GM12875 (cell line): Measurements from ENCODE around the gene MUC13.

Experiments
- H3K4me3 ChIP-seq: one replicate; pipeline ENCODE4 v1.5.1; 2011; ENCODE audit warnings: low read depth, low read length, control low read depth
- TF ChIP-seq, protein P1 (sequence below): IDR thresholded peaks from 2 replicates; pipeline ENCODE4 v1.5.1; 2011; ENCODE audit warnings: low read depth, mild to moderate bottlenecking, control low read depth, inconsistent platforms, low read length, moderate library complexity, borderline replicate concordance; ENCODE audit not compliant: insufficient read depth

Gene MUC13, protein sequence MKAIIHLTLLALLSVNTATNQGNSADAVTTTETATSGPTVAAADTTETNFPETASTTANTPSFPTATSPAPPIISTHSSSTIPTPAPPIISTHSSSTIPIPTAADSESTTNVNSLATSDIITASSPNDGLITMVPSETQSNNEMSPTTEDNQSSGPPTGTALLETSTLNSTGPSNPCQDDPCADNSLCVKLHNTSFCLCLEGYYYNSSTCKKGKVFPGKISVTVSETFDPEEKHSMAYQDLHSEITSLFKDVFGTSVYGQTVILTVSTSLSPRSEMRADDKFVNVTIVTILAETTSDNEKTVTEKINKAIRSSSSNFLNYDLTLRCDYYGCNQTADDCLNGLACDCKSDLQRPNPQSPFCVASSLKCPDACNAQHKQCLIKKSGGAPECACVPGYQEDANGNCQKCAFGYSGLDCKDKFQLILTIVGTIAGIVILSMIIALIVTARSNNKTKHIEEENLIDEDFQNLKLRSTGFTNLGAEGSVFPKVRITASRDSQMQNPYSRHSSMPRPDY

DNA sequence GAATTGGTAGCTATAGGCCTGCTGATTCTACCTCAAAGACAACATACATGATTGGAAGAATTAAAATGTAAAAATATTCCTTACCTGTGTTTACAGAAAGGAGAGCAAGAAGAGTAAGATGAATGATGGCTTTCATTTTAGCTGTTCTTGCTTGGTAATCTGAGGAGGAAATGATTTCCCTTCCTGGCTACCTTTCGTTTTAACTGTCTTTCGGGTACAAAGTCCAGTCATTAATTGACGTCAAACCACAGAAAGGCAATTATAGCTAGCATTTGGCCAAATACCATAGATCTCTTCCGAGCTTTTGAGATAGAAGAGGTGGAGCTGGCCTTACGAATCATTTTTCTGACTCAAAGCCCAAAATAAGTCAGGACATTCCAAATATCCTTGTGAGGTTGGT lies at the start of gene MUC13:
Gene MUC13, minus strand, starts transcription at position 175 of the 400 bp plus-strand sequence. Its CDS starts 39 bp downstream, at position 136.
- TF ChIP-seq, protein P1, sequence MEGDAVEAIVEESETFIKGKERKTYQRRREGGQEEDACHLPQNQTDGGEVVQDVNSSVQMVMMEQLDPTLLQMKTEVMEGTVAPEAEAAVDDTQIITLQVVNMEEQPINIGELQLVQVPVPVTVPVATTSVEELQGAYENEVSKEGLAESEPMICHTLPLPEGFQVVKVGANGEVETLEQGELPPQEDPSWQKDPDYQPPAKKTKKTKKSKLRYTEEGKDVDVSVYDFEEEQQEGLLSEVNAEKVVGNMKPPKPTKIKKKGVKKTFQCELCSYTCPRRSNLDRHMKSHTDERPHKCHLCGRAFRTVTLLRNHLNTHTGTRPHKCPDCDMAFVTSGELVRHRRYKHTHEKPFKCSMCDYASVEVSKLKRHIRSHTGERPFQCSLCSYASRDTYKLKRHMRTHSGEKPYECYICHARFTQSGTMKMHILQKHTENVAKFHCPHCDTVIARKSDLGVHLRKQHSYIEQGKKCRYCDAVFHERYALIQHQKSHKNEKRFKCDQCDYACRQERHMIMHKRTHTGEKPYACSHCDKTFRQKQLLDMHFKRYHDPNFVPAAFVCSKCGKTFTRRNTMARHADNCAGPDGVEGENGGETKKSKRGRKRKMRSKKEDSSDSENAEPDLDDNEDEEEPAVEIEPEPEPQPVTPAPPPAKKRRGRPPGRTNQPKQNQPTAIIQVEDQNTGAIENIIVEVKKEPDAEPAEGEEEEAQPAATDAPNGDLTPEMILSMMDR: no peak
- H3K4me3 ChIP-seq: no peak within 1 kb of the TSS

DNA sequence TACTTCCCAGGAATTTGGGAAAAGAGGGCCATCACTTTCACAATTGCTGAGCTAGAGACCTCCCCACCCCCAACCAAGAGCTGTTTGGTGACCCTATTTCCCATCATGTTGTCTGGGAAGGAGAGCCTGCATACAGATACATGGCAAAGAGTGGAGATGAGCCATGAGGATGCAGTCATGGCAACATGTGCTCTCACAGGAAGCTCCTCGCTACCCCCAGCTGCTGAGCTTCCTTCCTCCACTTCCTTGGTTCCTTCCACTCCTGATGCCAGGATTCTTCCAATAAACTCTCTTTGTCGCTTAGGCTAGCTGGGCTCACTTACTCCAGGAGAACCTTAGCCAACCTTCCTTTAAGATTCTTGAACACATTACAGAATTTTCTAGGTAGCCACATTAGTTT lies 48.3 kb upstream of the MUC13 start:
- TF ChIP-seq, protein P1: no peak
- no peak overlapping the region for H3K4me3 ChIP-seq

DNA sequence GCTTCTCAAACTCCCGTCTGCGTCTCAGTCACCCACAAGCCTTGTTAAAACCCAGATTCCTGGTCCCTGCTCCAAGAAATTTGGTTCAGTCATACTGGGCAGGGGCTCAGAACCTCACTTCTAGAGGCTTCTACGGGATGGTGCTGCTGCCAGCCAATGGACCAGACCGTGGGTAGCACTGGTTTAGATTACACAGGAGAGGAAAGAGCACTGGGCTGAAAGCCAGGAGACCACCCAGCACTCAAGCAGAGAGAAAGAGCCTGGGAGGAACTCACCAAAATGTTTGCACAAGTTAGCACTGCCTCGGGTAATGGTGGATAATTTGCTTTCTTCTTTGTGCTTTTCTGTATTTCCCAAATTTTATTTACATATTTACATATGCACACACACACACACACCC lies 46.9 kb upstream of the MUC13 start:
- TF ChIP-seq, protein P1: no peak
- H3K4me3 ChIP-seq: no peak overlapping the region

DNA sequence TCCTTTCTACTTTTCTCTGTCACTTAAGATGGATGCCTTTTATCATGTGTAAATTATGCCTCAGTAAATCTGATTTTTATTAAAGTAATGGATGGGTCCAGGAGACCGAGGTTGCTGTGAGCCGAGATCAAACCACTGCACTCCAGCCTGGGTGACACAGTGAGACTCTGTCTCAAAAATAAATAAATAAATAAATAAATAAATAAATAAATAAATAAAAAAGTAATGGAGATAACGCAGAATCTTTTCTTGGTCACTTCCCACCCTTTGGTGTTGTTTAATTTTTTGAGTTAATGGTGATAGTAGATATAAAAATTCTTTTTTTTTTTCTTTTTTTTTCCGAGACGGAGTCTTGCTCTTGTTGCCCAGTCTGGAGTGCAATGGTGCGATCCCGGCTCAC lies 44.1 kb upstream of the MUC13 start:
- TF ChIP-seq, protein P1: no peak
- no peak overlapping the region for H3K4me3 ChIP-seq

DNA sequence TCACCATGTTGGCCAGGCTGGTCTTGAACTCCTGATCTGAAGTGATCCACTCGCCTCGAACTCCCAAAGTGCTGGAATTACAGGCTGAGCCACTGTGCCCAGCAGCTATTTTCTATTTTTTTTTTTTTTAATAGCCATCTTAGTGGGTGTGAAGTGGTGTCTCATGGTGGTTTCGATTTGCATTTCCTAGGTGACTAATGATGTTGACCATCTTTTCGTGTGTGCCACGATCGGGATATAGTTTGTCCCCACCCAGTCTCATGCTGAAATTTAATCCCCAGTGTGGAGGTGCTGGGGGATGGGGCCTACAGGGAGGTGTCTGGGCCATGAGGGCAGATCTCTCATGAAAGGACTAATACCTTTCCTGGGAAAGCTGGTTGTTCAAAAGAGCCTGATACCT lies 41.8 kb upstream of the MUC13 start:
- no peak overlapping the region for H3K4me3 ChIP-seq
- TF ChIP-seq, protein P1: no peak

DNA sequence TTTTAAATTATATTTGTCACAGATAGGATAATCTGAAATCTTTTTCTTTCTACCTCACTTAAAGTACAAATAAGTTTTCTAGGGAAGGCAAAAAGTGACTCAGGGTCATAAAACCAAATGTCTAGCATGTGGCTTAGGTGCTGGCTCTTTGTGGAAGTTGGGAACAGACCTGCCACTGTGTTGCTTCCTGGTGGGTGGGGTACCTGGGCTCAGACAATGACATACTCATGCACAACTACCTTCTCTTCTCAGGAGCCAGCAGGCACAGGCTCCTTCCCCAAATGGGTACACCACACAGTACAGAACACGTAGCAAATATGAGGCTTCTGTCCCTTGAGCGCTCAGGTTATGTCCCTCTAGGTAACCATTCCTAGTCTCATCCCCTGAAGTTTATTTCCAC lies 40.1 kb upstream of the MUC13 start:
- TF ChIP-seq, protein P1: no peak
- H3K4me3 ChIP-seq: no peak overlapping the region

DNA sequence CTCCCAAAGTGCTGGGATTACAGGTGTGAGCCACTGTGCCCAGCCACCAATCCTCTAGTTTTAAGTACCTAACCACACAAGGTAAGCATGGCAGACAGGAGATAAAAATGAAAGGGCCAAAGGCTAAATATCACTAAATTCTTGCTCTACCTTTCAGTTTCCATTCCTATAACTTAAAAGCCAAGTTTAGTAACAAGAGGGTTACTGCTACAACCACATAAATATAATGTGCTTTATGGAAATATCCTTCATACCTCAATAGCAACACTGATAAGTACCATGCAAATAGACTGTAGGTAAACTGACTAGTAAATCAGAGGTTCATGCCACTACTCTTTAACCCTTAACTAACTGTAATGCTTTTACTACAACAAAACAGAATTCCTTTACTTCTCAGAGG lies 38.7 kb upstream of the MUC13 start:
- TF ChIP-seq, protein P1: no peak
- H3K4me3 ChIP-seq: no peak overlapping the region
